HG02884 (cell line): ENCODE results near the gene TAS2R13.

Experiments used
- ATAC-seq: cut with Tn5 transposase; IDR thresholded peaks from one replicate; pipeline ENCODE4 v1.9.1; 2021; ENCODE audit warnings: mild to moderate bottlenecking, moderate library complexity; ENCODE audit not compliant: unreplicated experiment

The TAS2R13 gene, protein sequence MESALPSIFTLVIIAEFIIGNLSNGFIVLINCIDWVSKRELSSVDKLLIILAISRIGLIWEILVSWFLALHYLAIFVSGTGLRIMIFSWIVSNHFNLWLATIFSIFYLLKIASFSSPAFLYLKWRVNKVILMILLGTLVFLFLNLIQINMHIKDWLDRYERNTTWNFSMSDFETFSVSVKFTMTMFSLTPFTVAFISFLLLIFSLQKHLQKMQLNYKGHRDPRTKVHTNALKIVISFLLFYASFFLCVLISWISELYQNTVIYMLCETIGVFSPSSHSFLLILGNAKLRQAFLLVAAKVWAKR

DNA sequence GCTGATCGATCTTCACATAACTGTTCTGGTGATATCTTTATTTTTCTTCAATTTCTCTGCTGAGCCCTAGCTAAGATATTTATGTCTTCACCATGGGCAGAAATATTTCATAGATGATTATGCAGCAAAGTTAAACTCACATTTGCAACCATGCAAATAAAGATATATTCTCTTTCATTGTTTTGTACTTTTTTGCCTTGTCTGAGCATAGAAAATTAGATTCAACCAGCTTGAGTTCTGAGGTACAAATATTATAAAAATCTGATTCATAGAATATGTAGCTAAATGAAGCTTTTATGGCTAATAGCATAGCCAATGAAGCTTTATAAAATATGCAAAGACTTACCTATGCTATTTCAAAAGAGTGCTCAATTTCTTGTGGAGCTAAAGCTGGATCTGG is at the start of gene TAS2R13:
TAS2R13 (minus strand) TSS at position 101 of the 400 bp plus-strand sequence. CDS start 264 bp downstream, outside the sequence.
- no peak for ATAC-seq

DNA sequence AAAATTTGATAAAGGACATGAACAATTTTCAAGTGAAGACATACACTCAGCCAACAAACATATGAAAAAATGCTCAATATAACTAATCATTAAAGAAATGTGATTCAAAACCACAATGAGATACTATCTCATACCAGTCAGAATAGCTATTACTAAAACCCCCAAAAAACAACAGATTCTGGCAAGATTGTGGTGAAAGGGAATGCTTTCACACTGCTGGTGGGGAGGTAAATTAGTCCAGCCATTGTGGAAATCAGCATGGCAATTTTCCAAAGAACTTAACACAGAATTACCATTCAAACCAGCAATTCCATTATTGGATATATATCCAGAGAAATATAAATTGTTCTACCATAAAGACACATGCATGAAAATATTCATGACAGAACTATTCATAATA is 48.4 kb upstream of the TAS2R13 start:
- ATAC-seq = no peak

DNA sequence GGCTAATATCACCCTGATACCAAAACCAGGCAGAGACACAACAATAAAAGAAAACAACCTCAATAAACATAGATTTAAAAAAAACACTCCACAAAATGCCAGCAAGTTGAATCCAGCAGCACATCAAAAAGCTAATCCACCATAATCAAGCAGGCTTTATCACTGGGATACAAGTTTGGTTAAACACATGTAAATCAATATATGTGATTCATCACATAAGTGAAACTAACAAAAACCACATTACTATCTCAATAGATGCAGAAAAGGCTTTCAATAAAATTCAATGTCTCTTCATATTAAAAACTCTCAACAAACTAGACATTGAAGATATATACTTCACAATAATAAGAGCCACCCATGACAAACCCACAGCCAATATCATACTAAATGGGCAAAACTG is 46.7 kb upstream of the TAS2R13 start:
- no peak for ATAC-seq

DNA sequence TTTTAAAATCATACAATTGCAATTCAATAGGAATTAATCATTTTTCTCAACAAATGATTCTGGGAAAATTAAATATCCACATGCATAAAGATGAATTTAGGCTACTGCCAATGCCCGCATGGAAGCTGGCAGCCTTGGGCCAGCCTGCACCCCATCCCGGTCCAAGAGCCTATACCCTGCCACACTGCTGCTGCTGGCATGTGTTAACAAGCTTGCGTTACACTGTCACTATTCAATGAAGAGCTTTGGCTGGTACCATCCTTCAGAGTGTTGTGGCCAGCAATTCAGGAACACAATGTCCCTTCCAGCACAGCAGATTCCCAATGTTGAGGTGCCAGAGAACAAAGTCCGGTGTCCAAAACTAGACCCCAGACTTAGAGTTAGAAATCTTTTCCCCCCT is 43.3 kb upstream of the TAS2R13 start:
- no peak for ATAC-seq

DNA sequence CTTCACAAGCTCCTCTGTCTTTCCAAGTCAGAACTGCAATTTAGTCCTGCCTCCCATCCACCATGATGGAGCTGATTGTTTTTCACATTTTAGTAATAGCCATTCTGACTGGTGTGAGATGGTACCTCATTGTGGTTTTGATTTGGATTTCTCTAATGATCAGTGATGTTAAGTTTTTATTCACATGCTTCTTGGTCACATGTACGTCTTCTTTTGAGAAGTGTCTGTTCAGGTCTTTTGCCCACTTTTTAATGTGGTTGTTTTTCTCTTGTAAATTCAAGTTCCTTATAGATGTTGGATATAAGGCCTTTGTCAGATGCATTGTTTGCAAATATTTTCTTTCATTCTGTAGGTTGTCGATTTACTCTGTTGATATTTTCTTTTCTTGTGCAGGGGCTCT is 33.8 kb upstream of the TAS2R13 start:
- ATAC-seq = no peak

DNA sequence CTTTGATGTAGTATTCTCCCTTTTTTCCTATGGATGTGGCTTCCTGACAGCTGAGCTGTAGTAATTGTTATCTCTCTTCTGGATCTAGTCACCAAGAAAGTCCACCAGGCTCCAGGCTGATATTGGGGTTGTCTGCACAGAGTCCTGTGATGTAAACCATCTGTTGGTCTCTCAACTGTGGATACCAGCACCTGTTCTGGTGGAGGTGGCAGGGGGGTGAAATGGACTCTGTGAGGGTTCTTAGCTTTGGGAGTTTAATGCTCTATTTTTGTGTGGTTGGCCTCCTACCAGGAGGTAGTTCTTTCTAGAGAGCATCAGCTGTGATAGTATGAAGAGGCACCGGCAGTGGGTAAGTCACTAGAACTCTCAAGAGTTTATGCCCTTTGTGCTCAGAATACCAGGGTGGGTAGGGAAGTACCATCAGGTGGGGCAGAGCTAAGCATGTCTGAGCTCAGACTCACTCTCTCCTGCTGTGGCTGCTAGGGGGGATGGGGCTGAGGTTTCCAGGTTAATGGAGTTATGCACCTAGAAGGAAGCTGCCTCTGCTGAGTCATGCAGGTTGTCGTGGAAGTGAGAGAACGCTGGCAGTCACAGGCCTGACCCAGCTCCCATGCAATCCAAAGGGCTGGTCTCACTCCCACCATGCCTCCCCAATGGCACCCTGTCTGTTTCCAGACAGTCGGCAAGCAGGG is 32.7 kb upstream of the TAS2R13 start:
- no peak for ATAC-seq

DNA sequence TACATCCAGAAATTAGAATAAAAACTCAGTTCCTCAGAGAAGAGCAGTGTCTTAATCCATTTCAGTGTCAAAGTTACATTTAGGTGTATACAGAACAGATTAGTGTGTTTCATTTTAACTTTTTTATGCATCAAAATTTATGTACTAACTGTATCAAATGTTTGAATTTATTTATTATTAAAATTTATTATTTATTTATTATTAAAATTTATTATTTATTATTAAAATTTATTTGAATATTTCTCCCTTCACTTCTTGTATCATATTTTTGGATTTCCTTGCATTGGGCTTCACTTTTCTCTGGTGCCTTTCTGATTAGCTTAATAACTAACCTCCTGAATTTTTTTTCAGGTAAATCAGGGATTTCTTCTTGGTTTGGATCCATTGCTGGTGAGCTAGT is 32.0 kb upstream of the TAS2R13 start:
- no peak for ATAC-seq

DNA sequence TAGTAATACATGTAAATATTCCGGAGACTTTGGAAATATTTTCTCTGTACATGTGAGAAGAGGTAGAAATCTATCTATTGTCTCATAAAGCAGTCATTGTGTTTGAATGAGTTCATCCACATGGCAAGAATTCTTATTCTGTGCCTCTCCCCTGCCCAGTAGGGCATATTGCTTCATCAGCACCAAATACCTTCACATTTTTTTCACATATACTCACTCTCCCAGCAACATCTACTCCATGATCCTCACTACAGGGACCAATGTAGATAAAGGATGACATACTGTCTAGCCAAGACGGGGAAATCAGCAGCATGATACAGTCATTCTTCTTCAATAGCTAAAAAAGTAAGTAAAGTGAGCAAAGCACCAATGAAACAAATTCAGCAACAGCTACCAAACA is 31.0 kb upstream of the TAS2R13 start:
- ATAC-seq = no peak

DNA sequence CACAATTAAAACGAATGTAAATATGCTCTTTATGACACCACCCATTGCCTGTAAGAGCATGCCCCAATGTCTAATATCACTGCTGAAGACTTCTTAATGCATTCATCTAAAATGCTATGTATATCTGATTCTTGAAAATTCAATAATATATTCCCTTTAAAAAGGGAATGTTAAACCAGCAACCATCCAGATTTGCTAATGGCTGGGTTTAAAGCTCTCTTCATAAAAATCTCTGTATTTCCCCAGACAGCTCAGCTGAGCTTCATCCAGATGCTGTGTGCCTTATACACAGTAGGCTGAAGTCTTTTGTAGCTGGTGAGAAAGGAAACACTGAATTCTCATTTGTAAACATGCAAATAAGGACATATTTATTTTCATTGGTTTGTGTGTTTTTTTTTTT is 29.8 kb upstream of the TAS2R13 start, which contains the start of gene TAS2R14:
TAS2R14 (minus strand) TSS at position 101 of the 400 bp plus-strand sequence; CDS start at position 45, 56 bp downstream.
- no peak for ATAC-seq

DNA sequence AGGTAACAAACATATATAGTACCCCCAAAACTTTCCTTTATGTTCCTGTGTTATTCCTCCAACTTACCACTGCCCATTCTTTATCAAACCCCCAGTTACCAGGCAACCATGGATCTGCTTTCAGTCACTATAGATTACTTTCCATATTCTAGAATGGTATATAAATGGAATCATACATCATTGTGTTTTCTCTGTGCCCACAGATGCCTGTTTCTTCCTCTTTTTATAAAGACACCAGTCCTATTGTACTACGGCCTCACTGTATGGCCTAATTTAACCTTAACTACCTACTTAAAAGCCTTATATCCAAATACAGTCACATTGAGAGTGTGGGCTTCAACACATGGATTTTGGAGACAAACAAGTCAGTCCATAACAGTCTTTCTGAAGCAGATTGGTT is 27.1 kb upstream of the TAS2R13 start:
- ATAC-seq = no peak

DNA sequence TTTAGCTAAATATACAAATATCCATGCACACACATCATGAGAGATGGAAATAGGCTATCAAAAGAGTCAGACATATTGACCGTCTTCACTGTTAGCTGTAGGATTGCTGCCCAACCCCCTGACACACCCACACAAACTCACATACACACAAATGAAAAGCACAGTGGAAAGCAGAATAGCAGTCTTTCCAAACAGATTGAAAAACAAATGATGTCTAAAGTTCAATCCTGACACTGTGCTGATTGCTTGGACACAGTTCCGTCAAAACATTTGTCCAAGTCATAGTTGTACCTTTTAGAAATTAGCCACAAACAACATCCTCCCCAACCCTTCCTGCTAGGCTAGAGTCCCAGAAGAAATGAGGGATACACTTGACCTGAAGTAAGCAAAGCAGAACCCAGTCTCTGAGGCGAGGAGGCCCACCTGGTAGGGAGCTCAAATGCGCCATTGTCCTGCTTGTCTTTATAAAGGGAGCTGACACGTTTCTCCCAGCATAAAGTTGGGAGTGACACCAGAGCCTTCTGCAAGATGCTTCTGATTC is 19.5 kb upstream of the TAS2R13 start, which contains the start of gene PRH2:
PRH2 (plus strand) TSS at position 491 of the 541 bp plus-strand sequence; CDS start at position 529, 38 bp downstream.
- ATAC-seq = no peak

DNA sequence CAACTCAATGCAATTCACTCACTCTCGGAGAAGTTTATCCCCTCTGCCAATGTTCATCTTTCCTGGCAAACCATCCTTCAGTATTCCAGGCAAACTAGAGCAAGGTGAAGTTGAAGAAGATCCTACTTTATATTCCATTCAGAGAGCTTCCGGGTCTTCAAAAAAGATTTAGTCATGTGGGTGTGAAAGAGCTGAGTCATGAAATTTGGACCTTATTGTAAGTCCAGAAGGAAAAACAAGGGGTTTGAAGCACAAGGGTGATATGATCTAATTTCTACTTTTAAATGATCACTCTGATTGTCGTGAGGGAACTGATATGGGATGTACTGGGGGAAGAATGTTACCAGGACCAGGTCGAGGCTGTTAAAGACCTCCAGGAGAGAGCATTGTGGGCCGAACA is 16.9 kb upstream of the TAS2R13 start:
- ATAC-seq = no peak

DNA sequence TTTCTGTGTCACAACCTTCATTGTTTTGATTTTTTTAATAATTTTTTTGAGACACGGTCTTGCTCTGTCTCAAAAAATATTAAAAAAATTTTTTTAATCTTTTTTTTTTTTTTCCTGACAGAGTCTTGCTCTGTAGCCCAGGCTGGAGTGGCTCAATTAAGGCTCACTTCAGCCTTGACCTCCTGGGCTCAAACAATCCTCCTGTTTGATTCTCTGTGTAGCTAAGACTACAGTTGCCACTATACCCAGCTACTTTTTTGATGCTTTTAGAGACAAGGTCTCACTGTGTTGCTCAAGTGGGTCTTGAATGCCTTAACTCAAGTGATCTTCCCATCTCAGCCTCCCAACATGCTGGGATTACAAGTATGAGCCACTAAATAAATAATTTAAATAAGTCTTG is 10.4 kb upstream of the TAS2R13 start:
- ATAC-seq = no peak

DNA sequence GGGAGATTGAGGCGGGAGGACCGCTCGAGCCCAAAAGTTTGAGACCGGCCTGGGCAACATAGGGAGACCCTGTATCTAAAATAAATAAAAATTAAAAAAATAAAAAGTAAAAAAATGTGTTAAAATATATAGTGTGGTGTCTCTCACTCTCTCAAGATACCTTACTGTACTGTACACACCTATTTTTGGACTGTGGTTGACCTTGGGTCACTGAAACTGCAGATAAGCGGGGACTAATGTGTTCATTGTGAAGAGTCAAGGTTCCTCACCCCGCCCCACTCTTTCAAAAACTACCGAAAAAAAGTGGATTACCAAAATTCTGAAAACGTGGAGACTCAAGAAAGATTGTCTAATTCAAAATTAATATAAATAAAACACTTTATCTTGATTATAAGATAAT is 1.0 kb upstream of the TAS2R13 start:
- no peak for ATAC-seq

DNA sequence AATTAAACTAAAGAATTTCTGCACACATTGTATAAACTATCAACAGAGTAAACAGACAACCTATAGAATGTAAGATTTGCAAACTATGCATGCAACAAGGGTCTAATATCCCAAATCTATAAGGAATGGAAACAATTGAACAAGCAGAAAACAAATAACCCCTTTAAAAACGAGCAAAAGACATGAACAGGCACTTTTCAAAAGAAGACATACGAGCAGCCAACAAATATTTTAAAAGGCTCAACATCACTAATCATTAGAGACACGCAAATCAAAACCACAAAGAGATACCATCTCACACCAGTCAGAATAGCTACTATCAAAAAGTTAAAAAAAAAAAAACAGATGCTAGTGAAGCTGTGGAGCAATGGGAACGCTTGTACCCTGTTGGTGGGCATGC is 4.7 kb downstream of the TAS2R13 start:
- no peak for ATAC-seq

DNA sequence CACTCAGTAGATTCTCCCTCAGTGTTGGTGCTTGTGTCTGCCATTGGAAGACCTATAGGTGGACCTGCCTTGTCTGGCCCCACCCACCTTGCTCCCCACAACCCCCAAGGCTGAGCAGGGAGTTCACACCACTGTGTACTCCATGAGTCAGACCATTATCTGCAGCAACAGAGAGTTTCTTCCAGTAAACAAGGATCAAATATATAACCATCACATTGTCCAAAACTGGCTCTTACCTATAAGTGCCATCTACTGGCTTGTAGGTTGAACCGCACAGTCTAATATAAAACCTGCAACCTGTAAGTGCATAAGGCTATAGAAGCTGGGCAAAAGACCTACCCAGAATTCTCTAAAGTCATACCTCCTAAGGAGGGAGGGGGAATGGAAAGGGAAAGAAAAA is 7.9 kb downstream of the TAS2R13 start:
- ATAC-seq = no peak

DNA sequence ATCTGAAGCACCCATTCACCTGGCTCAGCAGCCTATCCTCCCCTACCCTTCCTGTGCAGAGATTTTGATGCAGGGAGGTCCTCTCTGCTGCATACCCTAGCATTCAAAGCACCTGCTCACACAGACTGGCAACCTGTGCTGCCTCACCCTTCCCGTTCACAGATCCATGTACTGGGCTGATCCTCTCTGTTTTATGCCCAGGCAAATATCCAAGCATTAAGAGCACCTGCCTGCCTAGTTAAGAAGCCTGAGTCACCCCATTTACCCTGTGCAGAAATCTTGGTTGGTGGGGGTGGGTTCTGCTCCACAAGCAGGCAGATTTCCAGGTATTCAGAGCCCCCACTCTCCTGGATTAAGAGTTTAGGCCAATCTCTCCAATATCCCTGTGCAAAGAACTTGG is 8.4 kb downstream of the TAS2R13 start:
- no peak for ATAC-seq

DNA sequence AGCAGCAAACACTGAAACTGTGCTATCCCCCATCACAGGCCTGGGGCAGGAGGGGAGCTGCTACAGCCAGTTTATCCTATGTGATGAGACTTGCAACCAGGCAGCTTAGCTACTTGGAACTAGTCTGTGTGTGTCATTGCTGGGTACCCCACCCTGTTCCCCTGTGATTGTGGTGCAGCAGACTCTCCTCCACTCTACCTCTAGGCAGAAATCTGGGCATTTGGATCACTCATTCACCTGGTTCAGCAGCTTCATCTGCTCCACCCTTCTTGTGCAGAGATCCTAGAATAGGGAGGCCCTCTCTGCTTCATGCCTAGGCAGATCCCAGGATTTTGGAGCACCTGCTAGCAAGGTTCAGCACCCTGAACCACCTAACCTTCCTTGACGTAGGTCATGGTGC is 8.8 kb downstream of the TAS2R13 start:
- ATAC-seq = no peak

DNA sequence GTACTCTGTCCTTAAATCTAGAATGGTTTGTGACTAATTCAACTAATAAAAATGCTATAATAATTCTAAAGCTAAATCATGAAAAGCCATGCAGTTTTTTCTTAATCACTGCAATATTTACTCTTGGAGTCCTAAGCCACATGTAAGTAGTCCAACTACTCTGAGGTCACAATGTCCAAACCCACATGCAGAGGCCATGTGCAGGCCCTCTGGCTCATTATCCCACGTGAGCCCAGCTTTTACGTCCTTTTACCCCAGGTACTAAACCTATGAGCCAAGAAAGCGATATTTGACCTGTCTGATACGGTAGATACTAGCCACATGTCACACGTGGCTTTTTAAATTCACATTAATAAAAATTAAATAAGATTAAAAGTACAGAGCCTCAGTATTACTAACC is 12.5 kb downstream of the TAS2R13 start:
- no peak for ATAC-seq

DNA sequence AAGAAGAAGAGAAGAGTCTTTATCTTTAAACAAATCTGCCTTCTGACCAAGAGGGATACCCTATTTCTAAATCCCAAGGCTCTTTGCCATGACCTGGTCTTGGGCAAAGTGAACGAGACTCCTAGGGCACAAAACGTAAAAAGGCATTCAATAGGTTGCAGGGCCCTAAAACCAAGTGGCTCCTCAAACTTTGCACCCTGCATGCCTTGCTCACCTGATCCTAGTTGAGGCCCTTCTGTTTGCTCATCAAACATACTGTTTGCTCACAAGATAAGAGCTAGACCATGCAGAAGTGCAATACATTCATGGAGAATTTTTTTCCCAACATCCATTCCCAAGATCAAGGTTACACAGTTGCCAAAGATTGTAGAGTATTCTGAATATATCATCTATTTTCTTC is 17.4 kb downstream of the TAS2R13 start:
- no peak for ATAC-seq

DNA sequence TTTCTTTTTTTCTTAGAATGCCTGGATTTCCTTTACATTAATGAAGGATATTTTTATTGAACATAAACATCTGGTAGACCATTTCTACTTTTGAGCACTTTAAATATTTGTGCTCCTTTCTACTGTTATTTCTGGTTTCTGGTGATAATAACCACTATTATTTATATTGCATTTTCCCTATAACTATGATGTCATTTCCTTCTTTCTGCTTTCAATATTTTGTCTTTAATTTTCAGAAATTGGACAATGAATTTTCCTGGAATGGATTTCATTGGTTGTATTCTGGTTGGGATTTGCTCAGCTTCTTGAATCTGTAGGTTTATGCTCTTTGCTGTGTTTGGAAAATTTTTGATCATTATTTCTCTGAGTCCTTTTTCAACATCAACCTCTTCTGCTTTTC is 20.1 kb downstream of the TAS2R13 start:
- no peak for ATAC-seq

DNA sequence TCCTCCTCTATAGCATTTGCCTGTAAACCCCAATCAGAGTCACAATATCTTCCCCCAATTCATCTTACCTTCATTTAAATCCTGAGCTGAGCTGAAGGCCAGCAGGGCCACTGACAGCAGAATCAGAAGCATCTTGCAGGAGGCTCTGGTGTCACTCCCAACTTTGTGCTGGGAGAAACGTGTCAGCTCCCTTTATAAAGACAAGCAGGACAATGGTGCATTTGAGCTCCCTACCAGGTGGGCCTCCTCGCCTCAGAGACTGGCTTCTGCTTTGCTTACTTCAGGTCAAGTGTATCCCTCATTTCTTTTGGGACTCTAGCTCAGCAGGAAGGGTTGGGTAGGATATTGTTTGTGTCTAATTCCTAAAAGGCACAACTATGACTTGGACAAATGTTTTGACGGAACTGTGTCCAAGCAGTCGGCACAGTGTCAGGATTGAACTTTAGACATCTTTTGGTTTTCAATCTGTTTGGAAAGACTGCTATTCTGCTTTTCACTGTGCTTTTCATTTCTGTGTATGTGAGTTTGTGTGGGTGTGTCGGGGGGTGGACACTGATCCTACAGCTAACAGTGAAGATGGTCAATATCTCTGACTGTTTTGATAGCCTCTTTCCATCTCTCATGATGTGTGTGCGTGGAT is 25.2 kb downstream of the TAS2R13 start, which contains the start of gene PRH1:
PRH1 (minus strand) TSS at position 170 of the 640 bp plus-strand sequence; CDS start at position 132, 38 bp downstream.
- no peak for ATAC-seq
